ENCODE data around the gene ACTL8. TPM values are rescaled to one million over a fixed set of nuclear protein-coding genes. Genes with fewer than 3 reads are reported as not detected.

Gene ACTL8
- total and polyA plus RNA-seq, 2 of the 4 experiments (the other 2 are of a cell fraction) = under 0.01 to 0.07 TPM

- Histone ChIP-seq H2BK15ac (ENCODE audit: low read depth, low read length) (no peak overlapping the region), H4K91ac (ENCODE audit: insufficient read depth, low read depth, low read length) (no peak overlapping the region), H2AK9ac (replicated peaks; ENCODE audit: low read depth, low read length, poor library complexity) (no peak overlapping the region), H3K23ac (ENCODE audit: low read depth, low read length) (no peak overlapping the region), H4K5ac (ENCODE audit: low read depth, low read length) (no peak overlapping the region), H2BK20ac (ENCODE audit: low read depth, low read length) (no peak overlapping the region), H3K36me3 (ENCODE audit: control insufficient read depth, insufficient read depth, low read length) (no peaks in the 10 kb centered on the region), H2AK5ac (ENCODE audit: low read depth, low read length) (no peak overlapping the region), H3K4ac (ENCODE audit: low read depth, low read length) (no peak overlapping the region), H2BK120ac (ENCODE audit: low read depth, low read length) (no peak overlapping the region), H4K20me1 (ENCODE audit: insufficient read depth, low read length) (no peaks in the 10 kb centered on the region), H3K27ac (ENCODE audit: insufficient read depth, low read length) (no peak overlapping the region), H3K56ac (ENCODE audit: extremely low read depth, insufficient read depth, low read length) (no peak overlapping the region), H3K27me3 (ENCODE audit: control insufficient read depth, insufficient read depth, low read length) (peaks cover 15% of the 10 kb centered on the region), H3K4me3 (ENCODE audit: insufficient read depth, low read depth, low read length) (no peak overlapping the region), H2BK5ac (ENCODE audit: low read depth, low read length, poor library complexity, severe bottlenecking) (no peak overlapping the region), H3K9me3 (ENCODE audit: control insufficient read depth, insufficient read depth, low read length) (no peaks in the 10 kb centered on the region), H3K18ac (ENCODE audit: low read depth, low read length) (no peak overlapping the region), H3K9ac (ENCODE audit: low read depth, low read length) (no peak overlapping the region), H3K14ac (replicated peaks; ENCODE audit: low read depth, low read length) (no peak overlapping the region), H3K4me1 (ENCODE audit: control insufficient read depth, insufficient read depth, low read length) (no peaks in the 10 kb centered on the region), H2AFZ (replicated peaks; ENCODE audit: low read length, poor library complexity) (no peak overlapping the region), H3K79me1 (ENCODE audit: low read depth in 1 of 2, low read length in 2 of 2) (no peaks in the 10 kb centered on the region), H3K9me1 (ENCODE audit: insufficient read depth, low read length) (no peaks in the 10 kb centered on the region), H4K8ac (ENCODE audit: low read depth in 2 of 2, low read length in 2 of 2) (no peak overlapping the region), H3K4me2 (ENCODE audit: low read depth, low read length) (no peak overlapping the region)
- POLR2A ChIA-PET (ENCODE audit: unreplicated experiment) = no interaction called here
- ATAC-seq (ENCODE audit: low read depth) = no peak
- no TSS peak for BruUV-seq (replicated peaks)
- intact Hi-C loops (cut with micrococcal nuclease) (no loop called here), in situ Hi-C loops (cut with MboI; ENCODE audit: low sequenced_read_pairs) (no loop called here), dilution Hi-C loops (cut with HindIII; ENCODE audit: low sequenced_read_pairs, unreplicated experiment) (no loop called here)
- no CpG with 5 or more reads among the region's 4 CpGs for WGBS, 2 experiments (ENCODE audit: extremely low coverage in 2 of 2, insufficient read length in 1 of 2)
- CTCF ChIA-PET = interaction anchor here (0.6 kb wide), 1 partner anchor 34 kb away, joined by 5 read pairs; no protein-coding TSS in a partner anchor
- no peak for TF ChIP-seq MAFK (IDR thresholded peaks at IDR 0.05; ENCODE audit: low read depth, low read length)
- TF ChIP-seq BHLHE40 (IDR thresholded peaks at IDR 0.05; ENCODE audit: low read depth, low read length) = no peak
- TF ChIP-seq FOS (IDR thresholded peaks at IDR 0.05; ENCODE audit: low read depth, low read length) = no peak
- no peak for DNase-seq
Measured at GRCh38 chr1:17780916-17781315, 25.8 kb downstream of the ACTL8 start.

All from IMR-90 (cell line).